Inflammatory macrophage (primary cell): ENCODE results near the gene ATRNL1.
"Not testable (repeated sequence)": the region's sequence is repeated elsewhere in the genome, so short reads cannot be mapped to it uniquely, and the experiment has no call there.

Experiments
- DNase-seq, 2 donors: peaks; one replicate each; pipeline ENCODE4 v3.0.0-alpha.2; 2020 to 2022

The ATRNL1 gene

DNA sequence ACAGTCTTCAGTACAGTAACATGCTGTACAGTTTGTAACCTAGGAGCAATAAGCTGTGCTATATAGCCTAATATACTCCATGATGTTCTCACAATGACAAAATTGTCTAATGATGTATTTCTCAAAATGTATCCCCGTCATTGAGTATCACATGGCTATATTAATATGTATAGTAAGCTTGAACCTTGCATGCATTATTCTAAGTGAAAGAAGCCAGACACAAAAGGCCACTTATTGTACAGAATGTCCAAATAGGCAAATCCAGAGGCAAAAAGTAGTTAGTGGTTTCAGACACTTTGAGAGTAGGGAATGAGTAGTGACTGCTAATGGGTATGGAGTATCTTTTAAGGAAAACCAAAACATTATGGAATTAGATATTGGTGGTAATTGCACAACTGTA, 545.1 kb downstream of the ATRNL1 start:
- DNase-seq: no peak

DNA sequence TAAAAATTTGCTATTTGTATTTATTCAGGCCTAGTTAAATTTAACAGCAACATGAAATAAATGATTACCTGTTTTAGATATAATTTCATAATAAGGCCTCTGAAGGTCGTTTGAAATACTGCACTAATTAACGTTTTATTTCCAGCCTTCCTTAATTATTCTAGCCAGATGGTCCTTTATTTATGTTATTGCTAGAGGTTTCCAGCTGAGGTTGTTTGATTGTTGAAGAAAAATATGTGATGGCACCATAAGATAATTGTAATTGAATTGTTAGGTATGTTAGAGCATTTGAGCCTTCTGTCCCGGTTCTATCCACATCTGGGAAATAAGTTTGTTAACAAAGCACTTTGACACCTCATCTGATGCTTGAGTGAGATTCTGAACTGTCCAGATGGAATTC, 556.1 kb downstream of the ATRNL1 start:
- no peak for DNase-seq

DNA sequence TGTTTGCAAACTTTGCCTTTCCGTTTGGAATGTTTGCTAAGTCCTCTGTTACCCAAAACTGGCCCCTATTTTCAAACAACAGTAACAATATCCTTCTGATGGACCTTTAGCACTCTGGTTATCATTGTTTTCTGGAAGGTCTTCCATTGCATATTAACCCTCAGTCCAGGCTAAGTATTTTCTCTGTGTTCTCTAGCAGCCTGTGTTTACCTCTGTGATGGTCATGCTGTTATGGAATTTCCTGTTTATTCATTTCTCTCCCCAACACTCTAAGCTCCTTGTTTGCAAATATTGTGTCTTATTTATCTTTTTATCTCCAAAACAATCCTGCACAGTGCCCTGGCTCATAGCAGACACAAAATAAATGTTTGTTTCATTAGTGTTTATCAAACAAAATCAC, 560.3 kb downstream of the ATRNL1 start:
- DNase-seq: no peak

DNA sequence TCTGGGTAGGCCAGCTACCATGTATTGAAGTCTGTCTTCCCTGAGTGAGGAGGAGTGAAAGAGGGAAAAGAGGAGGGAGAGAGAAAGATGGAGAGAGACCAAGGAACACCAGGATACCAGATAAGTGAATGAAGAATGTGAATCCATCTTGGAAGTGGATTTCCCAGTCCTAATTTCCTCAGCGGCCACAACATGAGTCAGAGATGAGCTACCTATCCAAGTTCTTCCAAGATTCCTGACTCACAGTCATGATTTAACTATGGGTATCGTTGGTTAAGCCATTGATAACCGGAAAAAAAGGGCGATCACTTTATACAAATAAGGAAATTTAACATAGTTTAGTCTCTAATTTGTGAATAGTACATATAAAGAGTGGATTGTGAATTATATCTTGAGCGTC, 561.8 kb downstream of the ATRNL1 start:
- no peak for DNase-seq

DNA sequence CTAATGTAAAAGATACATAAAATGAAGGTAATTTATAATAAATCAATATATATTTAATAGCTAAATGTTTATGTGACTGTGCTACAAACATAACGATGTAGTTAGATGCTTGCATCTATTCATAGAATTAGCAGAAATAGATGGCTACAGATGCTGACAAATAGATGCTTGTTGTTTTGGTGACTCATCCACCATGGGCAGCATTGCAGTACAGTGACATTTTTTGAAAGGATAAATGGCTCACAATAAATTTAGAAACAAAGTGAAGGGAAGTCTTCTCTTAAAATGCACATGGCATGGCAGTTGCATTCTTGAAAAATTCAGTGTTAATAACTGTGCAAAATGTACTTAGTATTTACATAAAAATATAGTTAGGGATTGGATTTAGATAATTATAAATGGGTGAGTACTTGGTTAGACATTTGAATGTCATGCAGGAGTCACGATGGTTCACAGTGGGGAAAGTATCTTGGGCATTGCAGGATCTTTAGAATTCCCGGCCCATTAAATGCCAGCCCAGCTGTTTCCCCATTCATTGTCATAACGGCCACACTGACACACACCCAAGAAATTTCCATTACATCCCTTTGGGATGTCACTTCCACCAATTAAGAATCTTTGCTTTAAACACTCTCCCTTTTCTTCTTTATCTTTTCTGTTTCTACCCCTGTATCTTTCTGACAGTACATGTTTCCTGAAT, 564.1 kb downstream of the ATRNL1 start:
- DNase-seq: no peak

DNA sequence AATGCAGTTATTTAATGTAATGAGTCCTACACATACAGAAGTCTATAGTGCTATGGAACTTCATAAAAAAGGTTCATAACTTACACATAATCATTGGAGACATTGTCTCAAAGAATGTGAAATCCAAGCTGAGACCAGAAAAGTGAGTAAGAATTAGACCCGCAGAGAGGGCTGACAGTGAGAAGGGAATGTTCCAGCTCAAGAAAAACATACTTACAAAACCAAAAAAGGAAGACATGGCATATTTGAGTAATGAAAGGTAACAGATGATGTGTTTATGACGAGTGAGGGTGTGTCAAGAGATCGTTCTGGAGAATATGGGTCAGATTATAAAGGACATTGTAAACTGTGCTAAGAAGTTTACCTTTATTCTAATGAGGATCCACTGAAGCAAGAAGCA, 566.5 kb downstream of the ATRNL1 start:
- no peak for DNase-seq

DNA sequence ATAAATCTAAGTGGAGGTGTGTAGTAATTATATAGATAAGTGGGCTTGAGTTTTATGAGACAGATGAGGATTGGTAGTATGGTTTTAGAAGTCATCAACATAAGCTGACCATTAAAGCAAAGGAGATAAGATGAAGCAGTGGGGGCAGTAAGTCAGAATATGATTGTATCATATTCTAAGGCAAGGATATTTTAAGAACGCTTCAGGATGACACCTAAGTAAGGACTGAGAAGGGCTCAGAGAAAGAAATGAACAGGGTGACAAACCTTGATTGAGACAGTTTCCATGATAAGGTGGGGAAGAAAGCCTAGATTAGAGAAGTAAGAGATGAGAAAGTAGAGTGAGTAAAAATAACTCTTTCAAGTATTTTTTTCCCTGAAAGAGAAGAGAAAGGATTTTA, 567.2 kb downstream of the ATRNL1 start:
- no peak for DNase-seq

DNA sequence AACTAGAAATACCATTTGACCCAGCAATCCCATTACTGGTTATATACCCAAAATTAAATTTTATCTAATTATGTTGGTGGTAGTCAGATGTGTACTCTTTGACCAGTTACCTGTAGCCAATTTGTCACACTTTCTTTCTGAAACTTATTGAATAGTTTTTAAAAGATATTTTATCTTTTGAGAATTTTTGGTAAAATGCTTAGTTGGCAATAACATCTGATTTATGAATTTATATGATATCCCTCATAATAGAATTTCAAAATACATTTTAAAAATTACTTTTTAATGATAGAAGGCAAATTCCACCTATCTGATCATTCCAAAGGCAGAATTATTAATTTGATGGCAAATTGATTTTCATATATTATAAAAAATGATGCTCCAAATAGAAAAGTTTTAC, 569.3 kb downstream of the ATRNL1 start:
- no peak for DNase-seq

DNA sequence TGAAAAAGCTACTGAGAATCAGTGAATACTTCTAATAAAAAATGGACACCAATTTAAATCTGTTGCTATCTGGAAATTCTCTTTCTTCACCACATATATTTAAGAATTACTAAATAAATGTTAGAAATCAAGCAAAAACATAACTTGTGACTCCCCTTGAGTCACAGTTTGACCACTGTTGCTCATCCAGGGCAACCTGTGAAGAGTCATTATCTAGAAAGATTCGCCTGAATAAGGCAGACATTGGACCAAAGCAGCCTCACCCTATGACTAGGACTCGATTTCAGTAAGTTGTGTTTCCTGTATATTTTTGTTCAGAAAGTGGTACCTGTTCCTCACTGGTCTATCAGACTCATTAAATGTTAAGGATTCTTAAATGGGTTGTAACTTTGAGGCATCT, 572.4 kb downstream of the ATRNL1 start:
- no peak for DNase-seq

DNA sequence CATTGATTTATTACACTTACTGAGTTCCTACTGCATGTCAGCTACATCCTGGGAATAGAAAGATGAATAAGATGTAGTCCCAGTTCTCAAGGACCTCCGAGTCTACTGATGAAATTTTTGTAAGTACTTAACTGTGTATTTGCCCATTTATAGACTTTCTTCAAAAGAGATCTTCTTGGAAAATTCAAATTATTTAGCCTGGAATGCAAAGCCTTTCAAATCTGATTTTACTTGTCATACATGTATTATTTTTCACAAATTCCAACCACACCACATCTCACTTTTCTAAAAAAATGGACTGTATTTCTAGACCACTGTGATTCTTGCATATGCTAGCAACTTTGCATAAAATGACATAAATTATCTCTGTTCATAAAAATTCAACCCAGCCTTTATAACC, 581.3 kb downstream of the ATRNL1 start:
- no peak for DNase-seq

DNA sequence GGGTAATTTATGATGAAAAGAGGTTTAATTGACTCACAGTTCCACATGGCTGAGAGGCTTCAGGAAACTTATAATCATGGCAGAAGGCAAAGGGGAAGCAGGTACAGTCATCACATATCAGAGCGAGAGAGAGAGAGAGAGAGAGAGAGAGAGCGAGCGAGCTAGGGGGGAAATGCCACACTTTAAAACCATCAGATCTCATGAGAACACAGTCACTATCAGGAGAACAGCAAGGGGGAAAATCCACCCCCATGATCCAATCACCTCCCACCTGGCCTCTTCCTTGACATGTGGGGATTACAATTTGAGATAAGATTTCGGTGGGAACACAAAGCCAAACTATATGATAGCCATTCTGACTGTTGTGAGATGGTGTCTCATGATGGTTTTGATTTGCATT, 603.6 kb downstream of the ATRNL1 start:
- no peak for DNase-seq

DNA sequence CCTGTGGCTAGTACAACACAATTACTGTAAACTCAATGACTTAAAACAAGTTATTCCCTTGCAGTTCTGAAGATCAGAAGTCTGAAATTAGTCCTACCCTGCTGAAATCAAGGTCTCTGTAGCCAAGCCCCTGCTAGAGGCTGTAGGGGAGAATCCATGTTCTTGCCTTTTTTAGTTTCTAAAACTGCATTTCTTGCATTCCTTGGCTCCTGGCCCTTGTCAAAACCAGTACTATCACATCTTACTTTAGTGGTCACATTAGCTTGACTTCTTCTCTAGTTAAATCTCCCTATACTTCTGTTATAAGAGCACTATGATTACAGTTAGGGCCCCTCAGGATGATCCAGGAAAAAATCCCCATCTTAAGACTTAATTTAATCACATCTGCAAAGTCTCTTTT, 612.9 kb downstream of the ATRNL1 start:
- DNase-seq: no peak

DNA sequence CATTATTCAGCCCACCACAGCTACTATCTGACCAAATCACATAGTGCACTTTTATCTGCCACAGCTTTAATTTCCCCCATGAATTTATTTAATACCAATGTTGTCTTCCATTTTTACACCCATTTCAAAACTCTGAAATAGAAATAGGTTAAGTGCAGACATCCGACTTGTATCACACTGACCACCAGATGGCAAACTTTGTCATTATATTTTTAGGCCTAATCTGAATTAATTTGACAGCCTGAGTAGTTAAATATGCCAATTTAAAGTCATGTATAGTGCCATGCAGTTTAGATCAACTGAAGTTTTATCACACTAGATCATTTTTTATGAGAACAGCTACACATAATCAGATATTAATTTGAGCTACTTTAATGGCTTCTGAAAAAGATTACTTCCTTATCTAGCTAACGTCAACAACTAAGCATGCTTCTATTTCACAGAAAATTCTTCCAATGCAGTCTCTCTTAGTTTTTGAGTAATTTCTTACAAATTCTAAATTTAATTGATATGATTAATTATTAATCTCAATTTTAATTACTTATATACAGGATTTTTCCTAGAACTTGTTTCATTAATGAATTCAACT, 613.4 kb downstream of the ATRNL1 start:
- peak in 1 of 2 donors; percentile 1 for DNase-seq

DNA sequence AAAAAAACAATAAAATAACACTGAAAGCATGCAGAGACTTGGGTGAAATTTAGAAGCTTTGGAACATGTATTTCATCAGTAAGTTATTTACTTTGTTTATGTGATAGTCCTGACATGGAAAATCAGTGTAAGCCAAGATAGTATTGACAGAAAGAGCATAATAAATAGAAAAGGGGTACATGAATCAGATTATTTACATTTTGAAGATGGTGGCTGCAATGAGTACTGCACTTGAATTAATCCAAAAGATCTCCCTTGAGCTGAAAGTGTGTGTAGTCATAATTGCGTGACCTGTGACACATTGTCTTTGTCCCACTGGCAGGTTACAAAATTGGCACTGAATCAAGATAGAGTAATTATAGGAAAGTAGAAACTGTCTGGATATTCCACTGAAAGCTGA, 617.0 kb downstream of the ATRNL1 start:
- no peak for DNase-seq

DNA sequence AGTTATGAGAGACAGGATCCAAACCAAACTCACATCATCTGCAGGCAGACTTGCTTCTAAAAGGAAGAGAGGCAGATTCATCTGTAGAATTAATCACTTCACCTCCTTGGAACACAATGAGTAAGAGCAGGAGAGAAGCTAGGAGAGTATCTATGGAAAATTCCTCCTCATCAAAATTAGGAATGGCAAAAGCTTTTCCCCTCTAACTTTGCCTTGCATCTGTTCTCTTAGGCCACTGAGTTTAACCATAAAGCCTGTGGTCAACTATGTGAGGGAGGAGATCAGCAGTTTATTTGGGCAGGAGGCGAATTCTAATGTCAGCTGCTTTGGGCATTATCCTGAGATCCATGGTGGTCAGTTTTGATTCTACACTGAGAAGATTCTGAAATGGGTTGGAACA, 618.1 kb downstream of the ATRNL1 start:
- DNase-seq: no peak

DNA sequence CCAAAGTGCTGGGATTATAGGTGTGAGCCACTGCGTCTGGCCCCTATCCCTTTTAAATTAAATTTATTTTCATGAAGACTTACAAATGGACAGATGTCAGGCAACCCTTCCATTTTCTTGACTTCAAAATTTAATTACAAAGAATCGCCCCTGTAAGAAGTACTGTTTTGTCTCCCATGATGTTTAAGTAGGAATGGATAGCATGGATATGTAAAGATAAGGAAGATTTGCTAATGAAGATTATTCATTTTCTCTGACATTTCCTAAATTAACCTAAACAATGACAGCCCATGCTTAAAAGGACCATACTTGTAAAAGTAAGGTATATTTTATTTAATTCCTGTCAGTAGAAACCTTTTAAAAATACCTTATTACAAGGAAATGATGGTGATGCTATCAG, 627.0 kb downstream of the ATRNL1 start:
- no peak for DNase-seq

DNA sequence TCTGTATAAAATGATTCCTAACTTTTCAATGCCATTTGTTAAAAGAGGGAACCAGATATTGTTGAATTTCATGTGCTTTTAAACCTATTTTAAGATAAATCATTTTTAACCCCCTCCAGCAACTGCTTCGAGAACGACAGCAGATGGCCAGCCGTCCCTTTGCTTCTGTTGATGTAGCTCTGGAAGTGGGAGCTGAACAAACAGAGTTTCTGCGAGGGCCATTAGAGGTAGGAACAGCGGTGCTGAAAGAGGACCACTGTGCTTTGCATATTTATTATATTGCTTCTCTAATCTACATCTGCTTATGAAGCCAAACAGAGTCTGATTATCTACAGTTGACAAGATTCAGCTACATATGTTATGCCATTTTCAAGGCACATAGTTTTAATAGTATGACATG, 634.0 kb downstream of the ATRNL1 start:
- DNase-seq: no peak

DNA sequence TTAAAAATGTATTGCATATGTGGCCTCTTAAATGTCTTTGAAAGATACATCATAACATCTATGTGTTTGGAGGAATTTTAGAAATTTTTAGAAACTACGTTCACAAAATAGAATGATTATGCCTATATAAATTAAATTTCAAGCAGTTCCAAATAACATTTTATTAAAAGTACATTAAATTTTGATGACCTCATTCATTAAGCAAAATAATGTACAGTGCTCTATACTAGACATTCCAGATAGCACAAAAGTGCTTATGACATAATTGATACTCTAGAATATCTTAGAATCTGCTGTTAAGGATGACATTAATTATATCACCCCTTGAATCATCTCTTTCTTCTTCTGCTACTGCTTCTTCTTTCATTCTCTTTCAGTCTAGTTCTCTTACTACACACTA, 650.9 kb downstream of the ATRNL1 start:
- no peak for DNase-seq

DNA sequence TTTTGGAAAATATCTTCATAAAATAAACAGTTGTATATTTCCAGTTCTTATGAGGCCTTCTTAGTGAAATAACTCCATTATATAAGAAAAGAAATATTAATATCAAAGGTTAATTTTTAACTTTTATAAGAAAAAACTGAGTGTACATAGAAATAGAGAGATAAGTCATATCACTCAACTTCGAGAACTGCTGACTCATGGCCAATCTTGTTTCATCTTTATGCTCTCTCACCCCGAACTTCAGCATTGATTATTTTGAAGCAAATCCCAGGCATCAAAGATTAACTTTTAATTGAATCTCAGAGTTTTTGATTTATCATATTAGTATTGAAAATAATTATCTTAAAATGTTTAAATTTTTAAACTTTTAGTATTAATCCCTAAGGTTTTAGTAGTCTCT, 652.8 kb downstream of the ATRNL1 start:
- no peak for DNase-seq

DNA sequence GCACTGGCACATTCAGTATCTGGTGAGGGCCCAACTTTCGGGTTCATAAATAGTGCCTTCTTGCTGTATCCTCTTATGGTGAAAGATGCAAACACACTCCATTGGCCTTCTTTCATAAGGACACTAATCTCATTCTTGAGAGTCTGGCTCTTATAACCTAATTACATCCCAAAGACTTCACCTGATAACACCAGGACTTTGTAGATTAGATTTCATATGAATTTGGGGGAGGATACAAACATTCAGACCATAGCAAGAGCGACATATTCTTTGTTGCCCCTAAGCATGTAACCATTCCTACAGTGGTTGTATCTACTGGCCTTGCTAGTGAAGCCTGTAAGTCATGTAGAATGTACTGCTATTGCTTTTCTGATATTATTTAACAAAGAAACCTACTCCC, 654.6 kb downstream of the ATRNL1 start:
- DNase-seq: no peak

DNA sequence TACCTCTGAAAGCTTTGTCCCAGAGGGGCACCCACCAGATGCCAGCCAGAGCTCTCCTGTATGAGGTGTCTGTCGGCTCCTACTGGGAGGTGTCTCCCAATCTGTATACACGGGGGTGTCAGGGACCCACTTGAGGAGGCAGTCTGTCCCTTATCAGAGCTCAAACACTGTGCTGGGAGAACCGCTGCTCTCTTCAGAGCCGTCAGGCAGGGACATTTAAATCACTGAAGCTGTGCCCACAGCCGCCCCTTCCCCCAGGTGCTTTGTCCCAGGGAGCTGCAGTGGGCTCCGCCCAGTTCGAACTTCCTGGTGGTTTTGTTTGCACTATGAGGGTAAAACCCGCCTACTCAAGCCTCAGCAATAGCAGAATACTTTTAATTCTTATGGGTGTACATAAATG, 665.3 kb downstream of the ATRNL1 start:
- not testable (repeated sequence) for DNase-seq

DNA sequence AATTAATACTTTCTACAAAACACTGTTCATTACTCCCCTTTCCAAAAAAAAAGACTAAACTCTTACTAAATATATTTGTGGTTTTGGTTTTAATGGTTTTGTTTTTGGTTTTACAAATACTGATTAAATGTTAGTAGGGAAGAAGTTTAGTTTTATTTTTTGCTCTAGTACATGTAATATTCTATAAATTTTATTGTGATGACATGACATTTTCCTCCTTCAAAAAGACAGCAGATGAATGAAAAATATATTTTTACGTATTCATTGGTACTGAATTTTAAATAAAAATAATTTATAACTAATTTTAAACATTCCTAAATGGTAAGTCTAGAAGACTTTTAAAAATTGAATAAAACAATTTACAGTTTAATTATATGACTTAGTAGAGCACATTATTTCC, 667.0 kb downstream of the ATRNL1 start:
- DNase-seq: no peak

DNA sequence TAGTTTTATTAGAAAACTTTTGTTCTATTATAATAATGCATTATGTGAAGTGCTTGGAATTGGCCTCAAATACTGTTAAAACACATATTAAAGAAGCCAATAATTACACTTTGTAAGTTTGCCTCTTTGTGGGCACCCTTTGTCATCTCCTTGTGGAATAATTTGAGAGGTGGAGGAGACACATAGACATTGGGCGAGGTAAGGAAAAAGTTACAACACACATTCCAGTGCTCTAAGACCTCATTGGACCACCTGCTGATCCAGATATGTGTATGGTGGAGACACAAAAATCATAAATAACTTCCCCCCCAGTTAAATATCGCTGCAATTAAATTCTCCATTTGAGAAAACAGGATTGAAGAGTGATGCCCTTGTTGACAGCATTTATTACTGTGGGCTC, 668.0 kb downstream of the ATRNL1 start:
- no peak for DNase-seq

DNA sequence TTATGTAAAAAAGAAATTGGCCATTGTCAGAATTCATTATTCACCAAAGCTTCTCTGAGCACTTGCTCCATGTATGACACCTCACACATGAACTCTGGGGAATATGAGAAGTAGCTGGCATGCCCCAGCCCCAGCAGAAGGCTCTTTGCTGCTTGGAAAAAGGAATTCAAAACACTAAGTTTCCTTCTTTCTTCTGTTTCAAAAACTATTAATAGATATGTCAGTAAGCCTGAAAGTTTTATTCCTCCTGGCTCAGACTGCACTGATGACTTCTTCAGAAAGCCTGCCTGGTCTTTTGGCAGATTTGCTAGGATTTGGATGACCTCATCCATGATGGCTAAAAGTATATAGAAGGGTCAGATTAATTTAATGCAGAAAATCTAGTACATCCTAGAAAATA, 668.9 kb downstream of the ATRNL1 start:
- no peak for DNase-seq

DNA sequence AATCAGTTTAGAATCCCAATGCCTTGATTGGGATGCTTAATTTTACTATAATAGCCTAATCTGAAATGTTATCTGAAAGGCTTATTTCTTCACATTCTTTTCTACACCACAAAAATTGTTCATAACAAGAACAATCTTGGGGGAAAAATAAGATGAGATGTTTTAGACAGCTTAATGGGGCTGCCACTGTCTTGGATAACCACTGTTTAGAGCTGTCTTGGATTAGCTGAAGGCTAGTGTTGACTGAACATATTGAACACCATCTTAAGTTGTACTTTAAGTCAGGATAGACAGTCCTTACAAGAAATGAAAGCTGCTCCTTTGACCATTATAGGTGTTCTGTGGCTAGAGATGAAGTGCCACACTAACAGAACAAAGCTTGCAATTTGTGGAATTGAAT, 678.6 kb downstream of the ATRNL1 start:
- DNase-seq: no peak
